CD14-positive monocyte (primary cell): ENCODE results near the gene DYNLT3. TPM values are rescaled to one million over a fixed set of nuclear protein-coding genes. Genes with fewer than 3 reads are reported as not detected.

Experiments used
- DNase-seq, 3 donors: peaks; one replicate each; pipeline ENCODE4 v3.0.0-alpha.2; 2011 to 2022
- H2AFZ ChIP-seq: 2 replicates; pipeline ENCODE4 v1.6.0; 2012; ENCODE audit warnings: mild to moderate bottlenecking, low read depth, low read length, inconsistent platforms; ENCODE audit not compliant: insufficient read depth, poor library complexity, severe bottlenecking
- H3K27ac ChIP-seq, 2 donors: 1 replicate in 1 of 2; 2 replicates in 1 of 2; pipeline ENCODE4 v1.5.1; 2012 to 2013; ENCODE audit warnings: low read length in 2 of 2, control low read depth in 1 of 2, inconsistent platforms in 1 of 2, low read depth in 1 of 2, mild to moderate bottlenecking in 1 of 2
- H3K27me3 ChIP-seq, 2 donors: one replicate each; pipeline versions ENCODE4 v1.6.0 to v1.6.1; 2011 to 2013; ENCODE audit warnings: low read length in 2 of 2; ENCODE audit not compliant: control insufficient read depth in 2 of 2, insufficient read depth in 2 of 2
- H3K36me3 ChIP-seq, 2 donors: replicated peaks in 1 of 2; 1 replicate in 1 of 2; 2 replicates in 1 of 2; pipeline versions ENCODE4 v1.5.1 to v1.6.1; 2012 to 2013; ENCODE audit warnings: low read length in 2 of 2, control low read depth in 1 of 2, inconsistent platforms in 1 of 2, mild to moderate bottlenecking in 1 of 2; ENCODE audit not compliant: insufficient read depth in 2 of 2, control insufficient read depth in 1 of 2
- H3K4me1 ChIP-seq, 2 donors: 1 replicate in 1 of 2; 2 replicates in 1 of 2; pipeline versions ENCODE4 v1.5.1 to v1.6.1; 2012 to 2013; ENCODE audit warnings: low read length in 2 of 2, control low read depth in 1 of 2, inconsistent platforms in 1 of 2, mild to moderate bottlenecking in 1 of 2, moderate library complexity in 1 of 2; ENCODE audit not compliant: insufficient read depth in 2 of 2, control insufficient read depth in 1 of 2
- H3K4me2 ChIP-seq: replicated peaks from 2 replicates; pipeline ENCODE3; 2012; ENCODE audit warnings: low read length, moderate library complexity, mild to moderate bottlenecking; ENCODE audit not compliant: poor library complexity, severe bottlenecking; ENCODE audit errors: extremely low read depth
- H3K4me3 ChIP-seq, 3 experiments: fragments of 200-600 bp in 1 of 3; sonication (generic) in 1 of 3; replicated peaks in 1 of 3; 1 replicate in 2 of 3; 2 replicates in 1 of 3; pipeline ENCODE4 v1.5.1; 2011 to 2013; ENCODE audit warnings: low read length in 3 of 3, mild to moderate bottlenecking in 3 of 3, control low read depth in 2 of 3, low read depth in 2 of 3, inconsistent platforms in 1 of 3, moderate library complexity in 1 of 3
- H3K79me2 ChIP-seq: 2 replicates; pipeline ENCODE4 v1.6.0; 2012; ENCODE audit warnings: mild to moderate bottlenecking, control low read depth, inconsistent platforms, low read length, moderate library complexity; ENCODE audit not compliant: insufficient read depth
- H3K9ac ChIP-seq: 2 replicates; pipeline ENCODE4 v1.6.0; 2017; ENCODE audit warnings: low read length, mild to moderate bottlenecking; ENCODE audit not compliant: insufficient read depth, poor library complexity, severe bottlenecking
- H3K9me3 ChIP-seq, 2 donors: replicated peaks in 1 of 2; 1 replicate in 1 of 2; 2 replicates in 1 of 2; pipeline versions ENCODE4 v1.5.1 to v1.6.1; 2012 to 2013; ENCODE audit warnings: low read length in 2 of 2, control low read depth in 1 of 2; ENCODE audit not compliant: control insufficient read depth in 1 of 2, insufficient read depth in 1 of 2
- H4K20me1 ChIP-seq: 2 replicates; pipeline ENCODE4 v1.6.0; 2012; ENCODE audit warnings: mild to moderate bottlenecking, low read length, control low read depth, moderate library complexity; ENCODE audit not compliant: insufficient read depth
- H3K27ac Mint-ChIP-seq, 7 donors: one replicate each; pipeline ENCODE4 v1.8.0; 2020; ENCODE audit warnings: mild to moderate bottlenecking in 7 of 7, mixed read lengths in 7 of 7, moderate library complexity in 6 of 7, inconsistent platforms in 2 of 7
- H3K27me3 Mint-ChIP-seq, 3 donors: one replicate each; pipeline ENCODE4 v1.8.0; 2021 to 2022; ENCODE audit warnings: low read depth in 3 of 3, mild to moderate bottlenecking in 3 of 3, mixed read lengths in 3 of 3, moderate library complexity in 3 of 3, inconsistent platforms in 1 of 3
- H3K36me3 Mint-ChIP-seq, 2 donors: one replicate each; pipeline ENCODE4 v1.8.0; 2020; ENCODE audit warnings: mixed read lengths in 2 of 2, inconsistent platforms in 1 of 2, mild to moderate bottlenecking in 1 of 2
- H3K4me1 Mint-ChIP-seq: one replicate; pipeline ENCODE4 v1.8.0; 2020; ENCODE audit warnings: mild to moderate bottlenecking, mixed read lengths
- H3K4me3 Mint-ChIP-seq, 2 donors: one replicate each; pipeline ENCODE4 v1.8.0; 2020; ENCODE audit warnings: mild to moderate bottlenecking in 2 of 2, mixed read lengths in 2 of 2, moderate library complexity in 1 of 2
- H3K9me3 Mint-ChIP-seq, 7 donors: one replicate each; pipeline ENCODE4 v1.8.0; 2020 to 2022; ENCODE audit warnings: mixed read lengths in 7 of 7, mild to moderate bottlenecking in 6 of 7, moderate library complexity in 6 of 7, inconsistent platforms in 2 of 7
- CTCF ChIP-seq: fragments of 200-600 bp; IDR thresholded peaks from one replicate; pipeline ENCODE4 v1.8.0; 2022; ENCODE audit warnings: antibody characterized with exemption, mild to moderate bottlenecking
- WGBS: methylation state at CpG from one replicate; pipeline ENCODE4 v1.1.5; 2013; ENCODE audit warnings: missing lambda C conversion rate; ENCODE audit not compliant: insufficient coverage; 5-methylcytosine and 5-hydroxymethylcytosine counted together
- intact Hi-C, 2 donors: fragments of 100-400 bp; cut with micrococcal nuclease; formaldehyde crosslinking; loops; one replicate each; pipeline versions ENCODE4 v1.15.0 to v1.15.1; 2023
- polyA plus RNA-seq, 3 donors: library from polyadenylated mRNA; depleted of rRNA in 1 of 3; unstranded in 2 of 3; stranded (reverse) in 1 of 3; fragments of 300-500 nt in 2 of 3; fragments of >200 nt in 1 of 3; fragmentation: Illumina TruSeq in 2 of 3; gene quantifications; 1 replicate in 2 of 3; 2 replicates in 1 of 3; pipeline ENCODE4 v1.2.3, GENCODE V29; 2012 to 2021

Gene DYNLT3
- polyA plus RNA-seq, 3 donors = 9.4 to 21.9 (median 15.2) TPM

GRCh38 chrX:37873220-37873619 lies 25.8 kb upstream of the DYNLT3 start:
- H3K4me3 Mint-ChIP-seq = no peak overlapping the region
- H3K27me3 Mint-ChIP-seq = peaks cover 2 to 5% (median 4%) of the 10 kb centered on the region in 3 donors
- Histone ChIP-seq H2AFZ (no peak overlapping the region), H3K79me2 (no peaks in the 10 kb centered on the region), H3K27me3 (peaks cover 0 to 3% of the 10 kb centered on the region in 2 donors), H3K36me3 (no peaks in the 10 kb centered on the region), H3K4me2 (no peak overlapping the region), H3K9ac (no peak overlapping the region), H3K9me3 (no peaks in the 10 kb centered on the region), H3K27ac (no peak overlapping the region), H3K4me1 (no peaks in the 10 kb centered on the region), H4K20me1 (no peaks in the 10 kb centered on the region), H3K4me3 (no peak overlapping the region)
- H3K36me3 Mint-ChIP-seq = no peaks in the 10 kb centered on the region
- peaks cover 0 to 5% (median 2%) of the 10 kb centered on the region in 7 donors for H3K9me3 Mint-ChIP-seq
- DNase-seq = no peak
- H3K4me1 Mint-ChIP-seq = no peaks in the 10 kb centered on the region
- intact Hi-C loops = no loop called here
- WGBS = no CpG with 5 or more reads among the region's 1 CpG
- H3K27ac Mint-ChIP-seq = no peak overlapping the region
- TF ChIP-seq CTCF = no peak

GRCh38 chrX:37872303-37872655 lies 24.9 kb upstream of the DYNLT3 start:
- H3K27ac Mint-ChIP-seq = no peak overlapping the region

More at GRCh38 chrX:37872303-37872655, 24.9 kb upstream of the DYNLT3 start:
- Histone ChIP-seq H3K9ac (no peak overlapping the region), H3K9me3 (no peaks in the 10 kb centered on the region), H3K27ac (no peak overlapping the region), H2AFZ (no peak overlapping the region), H3K4me3 (no peak overlapping the region), H3K4me1 (no peaks in the 10 kb centered on the region), H3K79me2 (no peaks in the 10 kb centered on the region), H4K20me1 (no peaks in the 10 kb centered on the region), H3K36me3 (no peaks in the 10 kb centered on the region), H3K4me2 (no peak overlapping the region), H3K27me3 (peaks cover 0 to 3% of the 10 kb centered on the region in 2 donors)
- intact Hi-C loops = no loop called here
- no peak overlapping the region for H3K4me3 Mint-ChIP-seq
- H3K27me3 Mint-ChIP-seq = peaks cover 2 to 3% (median 2%) of the 10 kb centered on the region in 3 donors
- H3K36me3 Mint-ChIP-seq = no peaks in the 10 kb centered on the region
- no peak for TF ChIP-seq CTCF
- no CpG with 5 or more reads among the region's 1 CpG for WGBS
- H3K4me1 Mint-ChIP-seq = no peaks in the 10 kb centered on the region
- DNase-seq = no peak
- H3K9me3 Mint-ChIP-seq = peaks cover 0 to 5% (median 2%) of the 10 kb centered on the region in 7 donors
